PFSK-1 (cell line): ENCODE results near the gene CCL22.

Experiments
- POLR2AphosphoS5 ChIP-seq: IDR thresholded peaks from 2 replicates; pipeline ENCODE4 v1.6.1; 2012; ENCODE audit warnings: low read depth, mild to moderate bottlenecking, control low read depth, low read length, moderate library complexity
- REST ChIP-seq, 2 experiments: IDR thresholded peaks; 2 replicates each; pipeline versions ENCODE4 v1.6.1 to v1.8.0; 2011 to 2012; ENCODE audit warnings: low read depth in 2 of 2, low read length in 2 of 2, control low read depth in 1 of 2, inconsistent platforms in 1 of 2, mild to moderate bottlenecking in 1 of 2, moderate library complexity in 1 of 2; ENCODE audit not compliant: insufficient read depth in 1 of 2
- SIN3A ChIP-seq: IDR thresholded peaks from 2 replicates; pipeline ENCODE4 v1.6.1; 2012; ENCODE audit warnings: mild to moderate bottlenecking, low read length, moderate library complexity, borderline replicate concordance; ENCODE audit not compliant: insufficient read depth
- TAF1 ChIP-seq: IDR thresholded peaks from 2 replicates; pipeline ENCODE4 v1.6.1; 2012; ENCODE audit warnings: low read length, control low read depth, borderline replicate concordance; ENCODE audit not compliant: insufficient read depth

- no peak for TF ChIP-seq REST (IDR thresholded peaks at IDR 0.05; ENCODE audit: insufficient read depth in 1 of 2, low read depth in 2 of 2, low read length in 2 of 2)
- no peak for TF ChIP-seq POLR2AphosphoS5
- no peak for TF ChIP-seq TAF1
- no peak for TF ChIP-seq SIN3A
Measured at GRCh38 chr16:57372372-57373116, 14.0 kb downstream of the CCL22 start, which contains the start of gene CX3CL1.
